Caco-2 (cell line): ENCODE measurements around the gene MYLK4. TPM values are rescaled to one million over a fixed set of nuclear protein-coding genes. Genes with fewer than 3 reads are reported as not detected.

ENCODE experiments used
- BruUV-seq: library from RNA; stranded (reverse); fragments of 400-500 nt; replicated peaks from 2 replicates; lab custom pipeline; 2021; lab: Mats Ljungman, UMichigan
- CTCF ChIA-PET: fragments of 300-600 bp; sonication (Branson Sonifier 250); formaldehyde crosslinking; loops from one replicate; lab custom pipeline; 2022; ENCODE audit warnings: antibody characterized with exemption; lab: Charles Lee
- POLR2A ChIA-PET: fragments of 300-600 bp; sonication (Branson Sonifier 250); formaldehyde crosslinking; loops from one replicate; lab custom pipeline; 2022; ENCODE audit warnings: antibody characterized with exemption; lab: Charles Lee
- DNase-seq, 2 experiments: peaks; one replicate each; pipeline versions ENCODE4 v3.0.0 to v3.0.0-alpha.2; 2020 to 2022
- H3K27me3 ChIP-seq: replicated peaks from 2 replicates; pipeline ENCODE4 v1.6.0; 2011; ENCODE audit warnings: low read length; ENCODE audit not compliant: control insufficient read depth, insufficient read depth
- H3K36me3 ChIP-seq: 2 replicates; pipeline ENCODE4 v1.5.1; 2011; ENCODE audit warnings: low read length; ENCODE audit not compliant: control insufficient read depth, insufficient read depth
- H3K4me1 ChIP-seq: fragments of 250-450 bp; sonication (Bioruptor Pico); 2 replicates; pipeline ENCODE4 v1.5.1; 2020; ENCODE audit warnings: mild to moderate bottlenecking
- H3K4me3 ChIP-seq: 2 replicates; pipeline ENCODE4 v1.5.1; 2011; ENCODE audit warnings: low read depth, mild to moderate bottlenecking, control low read depth, low read length
- H3K9me3 ChIP-seq: fragments of 250-450 bp; sonication (Bioruptor Pico); 2 replicates; pipeline ENCODE4 v1.5.1; 2020; ENCODE audit warnings: mild to moderate bottlenecking, moderate library complexity
- H3K27ac Mint-ChIP-seq: one replicate; pipeline ENCODE4 v1.8.0; 2022; ENCODE audit warnings: mixed read lengths; ENCODE audit not compliant: unreplicated experiment
- H3K27me3 Mint-ChIP-seq: one replicate; pipeline ENCODE4 v1.8.0; 2022; ENCODE audit warnings: mixed read lengths; ENCODE audit not compliant: insufficient read depth, unreplicated experiment
- H3K36me3 Mint-ChIP-seq: one replicate; pipeline ENCODE4 v1.8.0; 2022; ENCODE audit warnings: mild to moderate bottlenecking, mixed read lengths; ENCODE audit not compliant: insufficient read depth, unreplicated experiment
- H3K4me1 Mint-ChIP-seq: one replicate; pipeline ENCODE4 v1.8.0; 2022; ENCODE audit warnings: low read depth, mixed read lengths; ENCODE audit not compliant: unreplicated experiment
- H3K4me3 Mint-ChIP-seq: one replicate; pipeline ENCODE4 v1.8.0; 2022; ENCODE audit warnings: mild to moderate bottlenecking, moderate library complexity, mixed read lengths; ENCODE audit not compliant: unreplicated experiment
- H3K9me3 Mint-ChIP-seq: one replicate; pipeline ENCODE4 v1.8.0; 2022; ENCODE audit warnings: mixed read lengths; ENCODE audit not compliant: unreplicated experiment
- CTCF ChIP-seq, 2 experiments: fragments of 200-600 bp in 1 of 2; IDR thresholded peaks; 1 replicate in 1 of 2; 2 replicates in 1 of 2; pipeline versions ENCODE4 v1.5.1 to v1.8.0; 2011 to 2022; ENCODE audit warnings: antibody characterized with exemption in 1 of 2, control low read depth in 1 of 2, inconsistent platforms in 1 of 2, low read depth in 1 of 2, low read length in 1 of 2, mild to moderate bottlenecking in 1 of 2, moderate library complexity in 1 of 2; ENCODE audit not compliant: insufficient read depth in 1 of 2, severe bottlenecking in 1 of 2, unreplicated experiment in 1 of 2
- intact Hi-C: fragments of 100-400 bp; cut with micrococcal nuclease; formaldehyde crosslinking; loops from one replicate; pipeline ENCODE4 v1.10.0; 2022; ENCODE audit not compliant: unreplicated experiment
- total RNA-seq: library from RNA; stranded (reverse); gene quantifications from 2 replicates; pipeline ENCODE4 v1.2.3, GENCODE V29; 2022

Gene MYLK4
- total RNA-seq, 1 experiment from 2014 or later = 0.75 TPM

- BruUV-seq = no TSS peak
- no peak overlapping the region for H3K27ac Mint-ChIP-seq
- H3K4me1 ChIP-seq = peaks cover 21% of the 10 kb centered on the region
- peaks cover 6% of the 10 kb centered on the region for H3K4me1 Mint-ChIP-seq
- H3K9me3 Mint-ChIP-seq = peaks cover 9% of the 10 kb centered on the region
- no peaks in the 10 kb centered on the region for H3K9me3 ChIP-seq
- TF ChIP-seq CTCF (IDR thresholded peaks at IDR 0.05; ENCODE audit: insufficient read depth in 1 of 2, low read depth in 1 of 2, low read length in 1 of 2, severe bottlenecking in 1 of 2, unreplicated experiment in 1 of 2) = no peak
- H3K27me3 Mint-ChIP-seq = no peaks in the 10 kb centered on the region
- intact Hi-C loops = no loop called here
- CTCF ChIA-PET = interaction anchor here (0.6 kb wide), 2 partner anchors 10 to 328 kb away, joined by 3 to 4 read pairs; no protein-coding TSS in a partner anchor
- H3K27me3 ChIP-seq = no peaks in the 10 kb centered on the region
- POLR2A ChIA-PET = no interaction called here
- DNase-seq = no peak
- H3K36me3 Mint-ChIP-seq = no peaks in the 10 kb centered on the region
- no peaks in the 10 kb centered on the region for H3K36me3 ChIP-seq
- no peak overlapping the region for H3K4me3 ChIP-seq
- H3K4me3 Mint-ChIP-seq = peak overlapping the region; percentile 13
Observed at GRCh38 chr6:2725999-2726567, 24.6 kb downstream of the MYLK4 start.

- H3K27ac Mint-ChIP-seq = no peak overlapping the region
- Histone ChIP-seq H3K4me3 (no peak overlapping the region), H3K9me3 (no peaks in the 10 kb centered on the region), H3K27me3 (no peaks in the 10 kb centered on the region), H3K36me3 (no peaks in the 10 kb centered on the region), H3K4me1 (peaks cover 15% of the 10 kb centered on the region)
- ChIA-PET CTCF (interaction anchor here (0.7 kb wide), 1 partner anchor 40 kb away, joined by 3 read pairs; the partner anchor contains the start of gene WRNIP1), POLR2A (no interaction called here)
- DNase-seq = no peak
- TF ChIP-seq CTCF (IDR thresholded peaks at IDR 0.05; ENCODE audit: insufficient read depth in 1 of 2, low read depth in 1 of 2, low read length in 1 of 2, severe bottlenecking in 1 of 2, unreplicated experiment in 1 of 2) = no peak
- H3K4me1 Mint-ChIP-seq = peaks cover 6% of the 10 kb centered on the region
- intact Hi-C loops = no loop called here
- H3K36me3 Mint-ChIP-seq = no peaks in the 10 kb centered on the region
- H3K9me3 Mint-ChIP-seq = peaks cover 9% of the 10 kb centered on the region
- peak overlapping the region; percentile 13 for H3K4me3 Mint-ChIP-seq
- no peaks in the 10 kb centered on the region for H3K27me3 Mint-ChIP-seq
- BruUV-seq = no TSS peak
Observed at GRCh38 chr6:2725364-2725988, 25.2 kb downstream of the MYLK4 start.

DNA sequence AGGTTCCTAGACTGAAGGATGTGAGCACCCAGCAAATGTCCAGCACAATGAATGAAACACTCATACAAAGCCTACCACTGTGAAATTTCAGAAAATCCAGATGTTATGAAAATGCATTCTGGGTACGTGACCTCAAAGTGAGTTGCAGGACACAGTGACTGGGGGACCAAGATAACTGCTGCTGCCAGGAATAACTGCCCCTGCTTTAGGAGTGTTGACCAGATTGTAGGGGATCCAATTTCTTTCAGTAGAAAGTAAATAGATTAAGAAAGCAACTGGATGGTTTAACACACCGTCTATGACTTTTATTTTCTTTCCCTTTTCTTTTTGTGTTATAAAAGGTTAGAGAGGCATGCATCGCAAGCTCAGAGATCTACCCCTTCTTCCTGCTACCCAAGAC is 29.5 kb downstream of the MYLK4 start:
- no peak overlapping the region for H3K27ac Mint-ChIP-seq
- ChIA-PET CTCF (no interaction called here), POLR2A (no interaction called here)
- Histone ChIP-seq H3K9me3 (no peaks in the 10 kb centered on the region), H3K27me3 (no peaks in the 10 kb centered on the region), H3K36me3 (no peaks in the 10 kb centered on the region; the same call in 1 of the 2 replicates), H3K4me1 (peaks cover 16% of the 10 kb centered on the region), H3K4me3 (no peak overlapping the region)
- no peaks in the 10 kb centered on the region for H3K36me3 Mint-ChIP-seq
- TF ChIP-seq CTCF (IDR thresholded peaks at IDR 0.05; ENCODE audit: insufficient read depth in 1 of 2, low read depth in 1 of 2, low read length in 1 of 2, severe bottlenecking in 1 of 2, unreplicated experiment in 1 of 2) = no peak
- no peaks in the 10 kb centered on the region for H3K27me3 Mint-ChIP-seq
- H3K4me1 Mint-ChIP-seq = peaks cover 6% of the 10 kb centered on the region
- DNase-seq = no peak
- H3K9me3 Mint-ChIP-seq = peaks cover 9% of the 10 kb centered on the region
- H3K4me3 Mint-ChIP-seq = no peak overlapping the region
- BruUV-seq = no TSS peak
- intact Hi-C loops = no loop called here
